Measurements from ENCODE around the gene SCRN3.
"Not testable (repeated sequence)": the region's sequence is repeated elsewhere in the genome, so short reads cannot be mapped to it uniquely, and the experiment has no call there.

The SCRN3 gene, protein sequence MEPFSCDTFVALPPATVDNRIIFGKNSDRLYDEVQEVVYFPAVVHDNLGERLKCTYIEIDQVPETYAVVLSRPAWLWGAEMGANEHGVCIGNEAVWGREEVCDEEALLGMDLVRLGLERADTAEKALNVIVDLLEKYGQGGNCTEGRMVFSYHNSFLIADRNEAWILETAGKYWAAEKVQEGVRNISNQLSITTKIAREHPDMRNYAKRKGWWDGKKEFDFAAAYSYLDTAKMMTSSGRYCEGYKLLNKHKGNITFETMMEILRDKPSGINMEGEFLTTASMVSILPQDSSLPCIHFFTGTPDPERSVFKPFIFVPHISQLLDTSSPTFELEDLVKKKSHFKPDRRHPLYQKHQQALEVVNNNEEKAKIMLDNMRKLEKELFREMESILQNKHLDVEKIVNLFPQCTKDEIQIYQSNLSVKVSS

DNA sequence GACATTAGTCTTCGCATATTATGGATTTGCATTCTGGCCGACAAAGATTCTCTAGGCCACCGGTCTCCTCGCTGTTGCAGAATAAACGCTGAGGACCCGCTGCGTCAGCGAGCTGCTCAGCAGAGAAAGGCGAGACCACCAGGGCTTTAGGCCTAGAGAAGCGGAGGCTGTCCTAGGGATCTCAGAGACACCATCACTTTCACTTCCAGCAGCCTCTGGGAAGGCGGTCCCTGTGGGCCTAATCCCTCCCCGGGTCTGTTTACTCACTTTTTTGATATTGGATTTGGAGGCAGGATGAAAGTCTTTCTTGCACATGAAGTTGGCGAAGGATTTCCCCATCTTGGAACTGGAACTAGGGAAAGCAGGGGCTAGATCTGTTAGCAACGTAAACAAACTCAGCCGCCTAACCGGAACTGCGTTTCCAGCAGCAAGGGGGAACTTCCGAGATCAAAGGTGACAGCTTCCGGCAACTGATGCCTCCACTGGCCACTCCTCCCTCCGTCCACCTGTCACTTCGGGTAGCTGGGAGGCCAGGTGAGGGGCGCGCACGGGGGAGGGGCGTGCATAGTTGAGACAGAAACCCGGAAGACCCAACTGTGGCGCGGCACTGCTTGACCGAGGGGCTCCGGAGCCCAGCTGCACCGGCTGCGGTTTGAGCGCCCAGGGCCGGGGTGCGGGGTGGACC lies at the start of gene SCRN3:
TSS of gene SCRN3 (plus strand) at position 447 of the 685 bp plus-strand sequence. CDS start 2,554 bp downstream, outside the sequence.
- peak; percentile 34 to 42 (median 35) for DNase-seq (ENCODE audit: low read depth in 3 of 3, low spot score in 1 of 3)

DNA sequence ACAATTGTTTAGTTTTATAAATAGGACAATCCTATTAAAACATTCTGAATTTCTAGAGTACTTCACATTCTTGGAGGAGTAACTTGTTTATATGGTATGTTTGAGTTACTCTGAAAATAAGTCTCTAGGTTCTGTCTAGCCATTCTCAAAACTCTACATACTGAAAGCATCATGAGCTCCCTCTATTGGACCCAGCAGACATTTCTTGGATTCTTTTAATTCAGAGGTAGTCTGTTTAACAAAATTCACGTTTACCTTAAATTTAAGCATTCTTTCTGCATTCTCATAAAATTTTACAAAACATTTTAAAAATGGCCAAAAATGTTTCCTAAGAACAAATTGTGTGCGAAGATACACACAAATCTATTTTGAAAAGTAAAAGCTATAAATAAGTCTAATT lies 45.5 kb upstream of the SCRN3 start:
- DNase-seq (ENCODE audit: low read depth in 3 of 3, low spot score in 1 of 3), result no peak

DNA sequence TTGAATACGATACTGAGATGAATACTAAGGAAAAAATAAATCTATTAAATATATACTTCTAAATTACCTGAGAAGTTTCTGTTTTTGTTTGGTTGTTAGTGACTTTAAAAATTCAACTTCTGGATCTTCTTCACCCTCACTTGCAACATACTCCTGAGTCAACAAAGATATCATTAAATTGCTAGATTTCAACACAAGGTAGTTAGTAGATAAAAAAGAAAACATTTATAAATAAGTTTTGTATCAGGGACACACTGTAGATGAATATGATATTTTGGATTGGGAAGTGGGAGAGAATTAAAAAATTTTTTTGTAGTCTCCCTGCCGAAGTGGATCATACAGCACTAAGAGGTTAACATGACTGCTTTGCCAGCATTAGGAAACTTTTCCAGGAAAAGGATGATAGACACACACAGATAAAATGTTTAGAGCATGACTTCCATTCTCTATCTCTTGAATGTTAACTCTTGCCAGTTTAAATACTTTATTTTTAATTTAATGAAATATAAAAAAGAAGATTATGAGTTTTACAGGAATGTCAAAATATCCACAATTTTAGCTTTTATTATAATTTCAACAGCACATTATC lies 44.8 kb upstream of the SCRN3 start:
- no peak for DNase-seq (ENCODE audit: low read depth in 3 of 3, low spot score in 1 of 3)

DNA sequence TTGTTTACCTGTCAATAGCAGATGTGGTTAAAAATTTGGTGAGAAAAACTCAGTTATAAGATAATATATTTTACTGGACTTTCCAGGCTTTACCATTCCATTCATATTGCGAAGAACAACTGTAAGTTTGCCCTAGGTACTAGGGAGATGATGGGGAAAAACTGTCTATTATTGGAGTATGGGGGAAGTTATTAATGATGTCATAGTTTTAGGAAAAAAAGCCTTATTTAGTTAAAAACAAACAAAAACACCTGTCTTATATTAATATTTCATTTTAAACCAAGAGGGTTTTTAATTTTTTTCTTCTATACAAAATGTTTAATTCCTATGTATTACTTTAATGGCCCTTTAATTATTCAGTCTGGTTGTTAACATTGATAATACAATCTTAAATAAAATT lies 42.5 kb upstream of the SCRN3 start:
- no peak for DNase-seq (ENCODE audit: low read depth in 3 of 3, low spot score in 1 of 3)

DNA sequence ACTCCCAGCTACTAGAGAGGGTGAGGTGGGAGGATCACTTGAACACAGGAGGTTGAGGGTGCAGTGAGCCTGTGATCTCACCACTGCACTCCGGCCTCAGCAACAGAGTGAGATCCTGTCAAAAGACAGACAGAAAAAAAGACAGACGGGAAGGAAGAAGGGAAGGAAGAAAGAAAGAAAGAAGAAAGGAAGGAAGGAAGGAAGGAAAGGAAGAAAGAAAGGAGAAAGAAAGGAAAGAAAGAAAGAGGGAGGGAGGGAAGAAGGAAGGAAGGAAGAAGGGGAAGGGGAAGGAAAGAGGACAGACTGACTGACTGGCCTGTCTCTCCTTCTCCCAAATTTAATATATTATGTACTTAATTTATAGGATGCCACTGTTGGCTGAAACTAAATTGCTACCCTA lies 39.2 kb upstream of the SCRN3 start:
- no peak for DNase-seq (ENCODE audit: low read depth in 3 of 3, low spot score in 1 of 3)

DNA sequence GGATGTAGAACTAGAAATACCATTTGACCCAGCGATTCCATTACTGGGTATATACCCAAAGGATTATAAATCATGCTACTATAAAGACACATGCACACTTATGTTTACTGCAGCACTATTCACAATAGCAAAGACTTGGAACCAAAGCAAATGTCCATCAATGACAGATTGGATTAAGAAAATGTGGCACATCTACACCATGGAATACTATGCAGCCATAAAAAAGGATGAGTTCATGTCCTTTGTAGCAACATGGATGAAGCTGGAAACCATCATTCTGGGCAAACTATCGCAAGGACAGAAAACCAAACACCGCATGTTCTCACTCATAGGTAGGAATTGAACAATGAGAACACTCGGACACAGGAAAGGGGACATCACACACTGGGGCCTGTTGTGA lies 35.9 kb upstream of the SCRN3 start:
- DNase-seq (ENCODE audit: low read depth in 3 of 3, low spot score in 1 of 3), result not testable (repeated sequence)

DNA sequence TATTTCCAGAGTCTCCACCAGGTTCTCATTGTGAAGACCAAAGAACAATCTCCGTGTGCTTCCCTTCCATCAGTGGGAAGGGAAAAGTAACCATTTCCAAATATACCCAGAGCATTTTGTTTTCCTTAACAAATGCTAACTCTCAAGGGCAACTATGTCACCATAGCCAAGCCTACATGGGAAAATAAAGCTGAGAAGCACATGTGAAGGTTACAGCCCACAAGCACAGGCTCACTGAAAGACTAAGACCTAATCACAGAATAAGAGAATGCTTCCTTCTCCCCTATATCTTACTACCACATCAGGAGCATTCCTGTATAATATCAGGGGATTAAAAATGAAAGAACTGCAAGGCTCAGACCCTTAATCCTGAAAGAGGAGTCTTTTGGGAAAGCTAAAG lies 32.6 kb upstream of the SCRN3 start:
- DNase-seq (ENCODE audit: low read depth in 3 of 3, low spot score in 1 of 3), result no peak

DNA sequence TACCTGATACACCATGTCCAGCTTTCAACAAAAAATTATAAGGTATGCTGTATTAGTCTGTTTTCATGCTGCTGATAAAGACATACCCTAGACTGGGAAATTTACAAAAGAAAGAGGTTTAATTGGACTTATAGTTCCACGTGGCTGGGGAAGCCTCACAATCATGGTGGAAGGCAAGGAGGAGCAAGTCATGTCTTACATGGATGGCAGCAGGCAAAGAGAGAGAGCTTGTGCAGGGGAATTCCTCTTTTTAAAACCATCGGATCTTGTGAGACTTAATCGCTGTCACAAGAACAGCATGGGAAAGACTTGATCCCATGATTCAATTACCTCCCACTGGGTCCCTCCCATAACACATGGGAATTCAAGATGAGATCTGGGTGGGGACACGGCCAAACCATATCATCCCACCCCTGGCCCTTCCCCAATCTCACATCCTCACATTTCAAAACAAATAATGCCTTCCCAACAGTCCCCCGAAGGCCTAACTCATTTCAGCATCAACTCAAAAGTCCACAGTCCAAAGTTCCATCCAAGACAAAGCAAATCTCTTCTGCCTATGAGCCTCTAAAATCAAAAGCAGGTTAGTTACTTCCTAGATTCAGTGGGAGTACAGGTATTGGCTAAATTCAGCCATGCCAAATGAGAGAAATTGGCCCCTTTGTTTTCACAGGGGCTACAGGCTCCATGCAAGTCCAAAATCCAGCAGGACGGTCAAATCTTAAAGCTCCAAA lies 31.9 kb upstream of the SCRN3 start:
- DNase-seq (ENCODE audit: low read depth in 3 of 3, low spot score in 1 of 3), result not testable (repeated sequence)

DNA sequence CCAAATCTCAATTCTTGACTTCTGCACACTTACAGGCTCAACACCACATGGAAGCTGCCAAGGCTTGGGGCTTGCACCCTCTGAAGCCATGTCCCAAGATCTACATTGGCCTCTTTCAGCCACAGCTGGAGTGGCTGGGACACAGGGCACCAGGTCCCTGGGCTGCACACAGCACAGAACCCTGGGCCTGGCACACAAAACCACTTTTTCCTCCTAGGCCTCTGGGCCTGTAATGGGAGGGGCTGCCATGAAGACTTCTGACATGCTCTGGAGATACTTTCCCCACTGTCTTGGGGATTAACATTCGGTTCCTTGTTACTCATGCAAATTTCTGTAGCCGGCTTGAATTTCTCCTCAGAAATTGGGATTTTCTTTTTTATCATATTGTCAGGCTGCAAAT lies 30.9 kb upstream of the SCRN3 start:
- DNase-seq (ENCODE audit: low read depth in 3 of 3, low spot score in 1 of 3), result no peak

DNA sequence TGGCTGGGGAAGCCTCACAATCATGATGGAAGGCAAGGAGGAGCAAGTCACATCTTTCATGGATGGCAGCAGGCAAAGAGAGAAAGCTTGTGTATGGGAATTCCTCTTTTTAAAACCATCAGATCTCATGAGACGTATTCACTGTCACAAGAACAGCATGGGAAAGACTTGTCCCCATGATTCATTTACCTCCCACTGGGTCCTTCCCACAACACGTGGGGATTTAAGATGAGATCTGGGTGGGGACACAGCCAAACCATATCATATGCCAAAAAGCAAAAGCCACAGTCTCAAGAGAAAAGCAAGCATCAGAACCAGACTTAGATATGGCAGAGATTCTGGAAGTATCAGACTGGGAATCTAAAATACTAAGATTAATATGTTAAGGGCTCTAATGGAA lies 30.0 kb upstream of the SCRN3 start:
- no peak for DNase-seq (ENCODE audit: low read depth in 3 of 3, low spot score in 1 of 3)

DNA sequence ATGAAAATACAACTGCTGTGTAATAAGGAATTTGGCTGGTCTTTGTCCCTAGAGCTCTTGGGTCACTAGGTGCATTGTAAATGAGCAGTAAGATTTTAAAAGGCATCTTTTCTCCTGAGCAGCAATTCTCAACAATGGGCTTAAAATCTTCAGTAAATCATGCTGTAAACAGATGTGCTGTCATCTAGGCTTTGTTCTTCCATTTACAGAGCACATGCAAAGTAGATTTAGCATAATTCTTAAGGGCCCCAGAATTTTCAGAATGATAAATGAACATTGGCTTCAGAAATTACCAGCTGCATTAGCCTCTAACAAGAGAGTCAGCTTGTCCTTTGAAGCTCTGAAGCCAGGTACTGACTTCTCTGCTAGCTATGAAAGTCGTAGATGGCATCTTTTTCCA lies 26.8 kb upstream of the SCRN3 start:
- DNase-seq (ENCODE audit: low read depth in 3 of 3, low spot score in 1 of 3), result no peak

DNA sequence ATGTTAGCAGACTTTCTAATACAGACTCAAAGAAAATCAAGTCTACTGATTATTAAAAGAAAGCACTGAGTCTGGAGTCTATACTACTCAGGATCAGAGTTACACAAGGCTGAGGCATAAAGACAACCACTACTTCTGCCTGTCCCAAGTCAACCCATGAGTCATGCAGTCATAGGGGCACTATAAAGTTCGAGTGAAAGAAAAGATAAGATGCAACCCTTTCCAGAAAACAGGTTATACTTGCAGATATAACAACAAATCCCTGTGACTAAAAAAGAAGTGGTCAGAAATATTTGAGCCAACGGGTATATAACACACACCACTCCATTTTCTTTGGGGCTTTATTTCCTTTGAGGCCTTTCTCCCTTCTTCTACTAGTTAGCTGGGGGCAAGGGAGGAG lies 18.6 kb upstream of the SCRN3 start:
- DNase-seq (ENCODE audit: low read depth in 3 of 3, low spot score in 1 of 3), result no peak

DNA sequence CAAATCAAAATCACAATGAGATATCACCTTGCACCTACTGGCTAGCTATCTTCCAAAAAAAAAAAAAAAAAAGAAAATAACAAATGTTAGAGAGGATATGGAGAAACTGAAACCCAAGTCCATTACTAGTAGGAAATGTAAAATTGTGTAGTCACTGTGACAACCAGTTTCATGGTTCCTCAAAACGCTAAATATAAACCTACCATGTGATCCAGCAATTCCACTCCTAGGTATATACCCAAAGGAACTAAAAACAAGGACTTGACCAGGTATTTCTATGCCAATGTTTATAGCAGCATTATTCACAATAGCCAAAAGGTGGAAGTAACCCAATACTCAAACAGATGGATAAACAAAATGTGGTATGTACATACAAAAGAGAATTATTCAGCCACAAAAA lies 11.7 kb upstream of the SCRN3 start:
- no peak for DNase-seq (ENCODE audit: low read depth in 3 of 3, low spot score in 1 of 3)

DNA sequence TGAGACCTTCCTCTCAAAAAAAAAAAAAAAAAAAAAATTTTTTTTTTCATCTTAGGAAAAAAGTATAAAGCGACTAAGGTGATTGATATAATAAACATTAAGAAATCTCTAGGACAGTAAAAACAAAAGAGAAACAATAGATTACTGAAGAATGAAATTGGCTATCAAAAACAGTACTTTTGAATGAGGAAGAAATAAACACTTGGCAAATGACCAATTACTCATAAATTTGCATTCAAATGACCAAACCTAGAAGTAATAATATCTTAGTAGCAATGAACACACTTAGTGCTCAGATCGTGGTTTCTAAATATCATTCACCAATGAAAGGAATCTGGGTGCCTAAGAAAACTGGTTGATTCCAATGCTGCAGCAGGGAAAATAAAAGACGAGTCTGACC lies 10.3 kb upstream of the SCRN3 start:
- no peak for DNase-seq (ENCODE audit: low read depth in 3 of 3, low spot score in 1 of 3)

DNA sequence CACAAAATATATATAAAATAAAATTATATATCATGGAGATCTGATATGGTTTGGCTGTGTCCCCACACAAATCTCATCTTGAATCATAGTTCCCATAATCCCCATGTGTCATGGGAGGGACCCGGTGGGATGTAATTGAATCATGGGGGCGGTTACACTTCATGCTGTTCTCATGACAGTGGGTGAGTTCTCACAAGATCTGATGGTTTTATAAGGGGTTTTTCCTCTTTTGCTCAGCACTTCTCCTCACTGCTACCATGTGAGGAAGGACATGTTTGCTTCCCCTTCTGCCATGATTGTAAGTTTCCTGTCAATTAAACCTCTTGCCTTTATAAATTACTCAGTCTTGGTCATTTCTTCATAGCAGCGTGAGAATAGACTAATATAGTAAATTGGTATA lies 6.8 kb upstream of the SCRN3 start:
- not testable (repeated sequence) for DNase-seq (ENCODE audit: low read depth in 3 of 3, low spot score in 1 of 3)

DNA sequence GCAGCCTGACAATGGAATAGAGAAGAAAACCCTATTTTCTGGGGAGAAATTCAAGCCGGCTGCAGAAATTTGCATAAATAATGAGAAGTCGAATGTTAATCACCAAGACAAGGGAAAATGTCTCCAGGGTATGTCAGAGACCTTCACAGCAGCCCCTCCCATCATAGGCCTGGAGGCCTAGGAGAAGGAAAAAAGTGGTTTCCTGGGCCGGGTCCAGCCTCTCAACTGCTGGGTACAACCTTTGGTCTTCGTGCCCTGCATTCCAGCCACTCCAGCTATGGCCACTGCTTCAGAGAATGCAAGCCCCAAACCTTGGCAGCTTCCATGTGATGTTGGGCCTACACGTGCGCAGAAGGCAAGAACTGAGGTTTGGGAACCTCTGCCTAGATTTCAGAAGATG lies 6.0 kb upstream of the SCRN3 start:
- no peak for DNase-seq (ENCODE audit: low read depth in 3 of 3, low spot score in 1 of 3)

DNA sequence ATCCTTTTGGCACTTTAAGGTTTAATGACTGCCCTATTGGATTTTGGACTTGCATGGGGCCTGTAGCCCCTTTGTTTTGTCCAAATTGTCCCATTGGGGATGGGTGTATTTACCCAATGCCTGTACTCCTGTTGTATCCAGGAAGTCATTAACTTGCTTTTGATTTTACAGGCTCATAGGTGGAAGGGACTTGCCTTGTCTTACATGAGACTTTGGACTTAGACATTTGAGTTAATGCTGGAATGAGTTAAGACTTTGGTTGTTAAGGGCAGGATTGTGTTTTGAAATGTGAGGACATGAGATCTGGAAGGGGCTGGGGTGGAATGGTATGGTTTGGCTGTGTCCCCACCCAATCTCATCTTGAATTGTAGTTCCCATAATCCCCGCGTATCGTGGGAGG lies 5.2 kb upstream of the SCRN3 start:
- not testable (repeated sequence) for DNase-seq (ENCODE audit: low read depth in 3 of 3, low spot score in 1 of 3)

DNA sequence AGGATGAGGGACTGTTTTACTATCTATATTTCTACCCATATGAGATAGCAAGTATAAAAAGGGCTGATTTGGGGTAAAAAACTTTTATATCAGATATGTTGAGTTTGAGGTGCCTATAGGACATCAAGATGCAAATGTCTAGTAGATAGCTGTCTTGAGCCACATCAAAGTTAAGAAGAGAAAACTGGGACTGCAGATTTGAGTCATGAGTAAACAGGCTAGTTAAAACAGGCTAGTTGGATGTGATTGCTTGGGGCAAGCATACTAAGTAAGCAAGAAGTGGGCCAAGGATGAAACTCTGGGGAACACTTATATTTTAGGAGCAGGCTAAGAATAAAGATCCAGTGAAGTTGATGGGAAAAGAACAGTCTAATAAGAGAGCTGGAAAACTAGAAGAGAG lies 2.8 kb upstream of the SCRN3 start:
- no peak for DNase-seq (ENCODE audit: low read depth in 3 of 3, low spot score in 1 of 3)

DNA sequence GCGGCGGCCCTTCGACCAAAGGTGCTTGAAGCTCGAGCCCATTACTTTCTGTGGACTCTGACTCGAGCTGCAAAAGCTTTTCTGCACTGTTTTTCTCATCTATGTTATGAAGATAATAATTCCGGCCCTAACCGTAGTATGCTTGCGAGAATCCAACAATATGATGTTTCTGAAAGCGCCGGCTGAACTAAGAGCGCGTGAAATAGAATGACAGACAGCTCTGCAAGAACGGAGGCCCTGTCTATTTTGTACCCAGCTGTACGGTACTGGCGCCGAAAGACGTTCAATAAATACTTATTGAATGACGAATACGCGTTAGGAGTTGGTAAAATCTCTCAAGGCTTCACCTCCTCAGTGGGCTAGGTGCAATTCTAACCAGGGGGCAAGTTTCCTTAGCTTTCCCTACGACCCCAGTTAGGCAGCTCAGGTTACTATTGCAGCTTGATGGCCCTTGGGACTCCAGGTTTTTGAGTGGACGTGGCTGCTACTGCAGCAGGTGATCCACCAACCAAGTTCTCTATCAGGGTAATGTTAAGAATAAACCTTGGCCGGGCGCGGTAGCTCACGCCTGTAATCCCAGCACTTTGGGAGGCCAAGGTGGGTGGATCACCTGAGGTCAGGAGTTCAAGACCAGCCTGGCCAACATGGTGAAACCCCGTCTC lies 570 bp downstream of the SCRN3 start:
- DNase-seq (ENCODE audit: low read depth in 3 of 3, low spot score in 1 of 3), result no peak

DNA sequence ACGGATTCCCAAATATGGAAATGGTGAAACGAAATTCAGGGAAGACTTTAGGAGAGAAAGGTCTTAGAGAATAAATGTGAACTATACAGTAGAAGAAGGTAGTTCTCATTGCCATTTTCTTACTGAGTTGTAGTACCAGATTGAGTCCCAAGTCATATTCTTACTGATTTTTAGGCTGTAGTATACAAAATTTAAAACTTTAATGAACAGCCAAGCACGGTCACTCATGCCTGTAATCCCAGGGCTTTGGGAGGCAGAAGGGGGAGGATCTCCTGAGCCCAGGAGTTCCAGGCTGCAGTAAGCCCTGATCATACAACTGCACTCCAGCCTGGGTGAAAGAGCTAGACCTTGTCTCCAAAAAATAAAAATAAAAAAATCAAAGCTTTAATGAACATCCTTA lies 2.2 kb downstream of the SCRN3 start:
- DNase-seq (ENCODE audit: low read depth in 3 of 3, low spot score in 1 of 3), result no peak

DNA sequence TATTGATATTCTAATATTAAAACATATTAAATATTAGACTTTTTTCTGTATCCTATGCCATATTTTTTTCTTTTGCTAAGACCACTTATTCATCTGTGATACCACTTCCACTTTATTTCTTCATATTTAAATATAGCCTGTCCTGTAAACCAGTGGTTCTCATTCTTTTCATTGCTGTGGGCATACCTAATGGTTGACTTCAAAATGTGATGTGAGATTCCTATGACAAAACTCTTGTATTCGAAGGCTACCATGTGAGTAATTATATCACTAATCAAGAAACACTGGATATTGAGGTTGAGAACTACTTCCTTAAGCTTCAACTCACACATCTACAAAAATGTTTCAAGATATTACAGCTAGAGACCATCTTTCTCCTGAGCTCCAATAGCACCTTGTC lies 3.6 kb downstream of the SCRN3 start:
- no peak for DNase-seq (ENCODE audit: low read depth in 3 of 3, low spot score in 1 of 3)
